ENCODE data around the gene PTPRK.
"Not testable (repeated sequence)": the region's sequence is repeated elsewhere in the genome, so short reads cannot be mapped to it uniquely, and the experiment has no call there.

The PTPRK gene

GRCh38 chr6:127937747-127938146 is 582.7 kb downstream of the PTPRK start:
- no peak for DNase-seq

GRCh38 chr6:127937102-127937501 is 583.3 kb downstream of the PTPRK start:
- DNase-seq, result no peak

GRCh38 chr6:127934956-127935355 is 585.4 kb downstream of the PTPRK start:
- no peak for DNase-seq

GRCh38 chr6:127933852-127934840 is 586.3 kb downstream of the PTPRK start:
- DNase-seq, result no peak

- no peak for DNase-seq
Measured at GRCh38 chr6:127933137-127933536, 587.3 kb downstream of the PTPRK start.

- no peak for DNase-seq
Measured at GRCh38 chr6:127932708-127933107, 587.7 kb downstream of the PTPRK start.

GRCh38 chr6:127926441-127926840 is 594.0 kb downstream of the PTPRK start:
- not testable (repeated sequence) for DNase-seq

GRCh38 chr6:127924440-127924839 is 596.0 kb downstream of the PTPRK start:
- DNase-seq, result no peak

- DNase-seq, result no peak
Measured at GRCh38 chr6:127924031-127924430, 596.4 kb downstream of the PTPRK start.

- no peak for DNase-seq
Measured at GRCh38 chr6:127923135-127923534, 597.3 kb downstream of the PTPRK start.

- DNase-seq, result no peak
Measured at GRCh38 chr6:127921982-127922381, 598.4 kb downstream of the PTPRK start.

GRCh38 chr6:127920804-127921203 is 599.6 kb downstream of the PTPRK start:
- no peak for DNase-seq

Measured in GF-D8 (cell line).